Measurements from ENCODE around the gene STK16. TPM values are rescaled to one million over a fixed set of nuclear protein-coding genes. Genes with fewer than 3 reads are reported as not detected.
A peak's percentile ranks its signal among the peaks of the same experiment; 100 is the strongest.

Gene STK16
- total RNA-seq, 1 donor from 2014 or later: 19.9 TPM

- H3K9me3 Mint-ChIP-seq: no peaks in the 10 kb centered on the region
- Histone ChIP-seq H3F3A (ENCODE audit: low read depth) (peaks cover 12% of the 10 kb centered on the region), H3K27ac (no peak overlapping the region), H3K4me3 (no peak overlapping the region), H2AFZ (replicated peaks) (no peak overlapping the region), H3K4me1 (no peaks in the 10 kb centered on the region), H3K9ac (no peak overlapping the region), H3K79me2 (ENCODE audit: low read depth) (peaks cover 11% of the 10 kb centered on the region), H3K27me3 (peaks cover 21% of the 10 kb centered on the region), H3K9me3 (ENCODE audit: low read depth) (no peaks in the 10 kb centered on the region), H3K4me2 (no peak overlapping the region), H4K20me1 (ENCODE audit: low read depth) (no peaks in the 10 kb centered on the region), H3K36me3 (no peaks in the 10 kb centered on the region)
- H3K36me3 Mint-ChIP-seq: peaks cover 2% of the 10 kb centered on the region
- peaks cover 24% of the 10 kb centered on the region for H3K27me3 Mint-ChIP-seq (ENCODE audit: insufficient read depth, low read depth)
- no peak for TF ChIP-seq CTCF (IDR thresholded peaks at IDR 0.05)
- TF ChIP-seq EZH2 (IDR thresholded peaks at IDR 0.05): no peak
- TF ChIP-seq EZH2phosphoT487 (IDR thresholded peaks at IDR 0.05): no peak
- peaks cover 19% of the 10 kb centered on the region for H3K4me1 Mint-ChIP-seq
- H3K27ac Mint-ChIP-seq: no peak overlapping the region
- DNase-seq (ENCODE audit: low spot score): no peak
- peak overlapping the region; percentile 24 for H3K4me3 Mint-ChIP-seq
Measured at GRCh38 chr2:219247678-219248642, 2.7 kb downstream of the STK16 start.

GRCh38 chr2:219248845-219249202 lies 3.5 kb downstream of the STK16 start:
- Mint-ChIP-seq H3K9me3 (no peaks in the 10 kb centered on the region), H3K4me1 (peaks cover 22% of the 10 kb centered on the region), H3K27ac (no peak overlapping the region), H3K27me3 (ENCODE audit: insufficient read depth, low read depth) (peaks cover 32% of the 10 kb centered on the region), H3K36me3 (peaks cover 2% of the 10 kb centered on the region), H3K4me3 (no peak overlapping the region)
- Histone ChIP-seq H3K79me2 (ENCODE audit: low read depth) (peaks cover 11% of the 10 kb centered on the region), H3K27ac (no peak overlapping the region), H3F3A (ENCODE audit: low read depth) (peaks cover 12% of the 10 kb centered on the region), H2AFZ (replicated peaks) (no peak overlapping the region), H3K4me3 (no peak overlapping the region), H3K36me3 (no peaks in the 10 kb centered on the region), H3K4me2 (no peak overlapping the region), H4K20me1 (ENCODE audit: low read depth) (peaks cover 5% of the 10 kb centered on the region), H3K4me1 (peaks cover 7% of the 10 kb centered on the region), H3K9me3 (ENCODE audit: low read depth) (no peaks in the 10 kb centered on the region), H3K27me3 (peaks cover 30% of the 10 kb centered on the region), H3K9ac (no peak overlapping the region)
- DNase-seq (ENCODE audit: low spot score): no peak
- TF ChIP-seq CTCF (IDR thresholded peaks at IDR 0.05) (no peak), EZH2phosphoT487 (IDR thresholded peaks at IDR 0.05) (no peak), EZH2 (IDR thresholded peaks at IDR 0.05) (no peak)

- H3K4me3 Mint-ChIP-seq: no peak overlapping the region
- no peak overlapping the region for H2AFZ ChIP-seq (replicated peaks)
- TF ChIP-seq CTCF (IDR thresholded peaks at IDR 0.05): no peak
- no peak for TF ChIP-seq EZH2phosphoT487 (IDR thresholded peaks at IDR 0.05)
- no peak for TF ChIP-seq EZH2 (IDR thresholded peaks at IDR 0.05)
- H3K27me3 Mint-ChIP-seq (ENCODE audit: insufficient read depth, low read depth): peaks cover 35% of the 10 kb centered on the region
- no peaks in the 10 kb centered on the region for H3K9me3 Mint-ChIP-seq
- no peak overlapping the region for H3K4me2 ChIP-seq
- no peak for DNase-seq (ENCODE audit: low spot score)
- peaks cover 7% of the 10 kb centered on the region for H3K4me1 ChIP-seq
- H3K27ac ChIP-seq: no peak overlapping the region
- peaks cover 11% of the 10 kb centered on the region for H3F3A ChIP-seq (ENCODE audit: low read depth)
- H3K9me3 ChIP-seq (ENCODE audit: low read depth): no peaks in the 10 kb centered on the region
- H3K27me3 ChIP-seq: peaks cover 36% of the 10 kb centered on the region
- no peaks in the 10 kb centered on the region for H3K36me3 ChIP-seq
- H3K4me3 ChIP-seq: no peak overlapping the region
- peaks cover 11% of the 10 kb centered on the region for H3K79me2 ChIP-seq (ENCODE audit: low read depth)
- peaks cover 2% of the 10 kb centered on the region for H3K36me3 Mint-ChIP-seq
- H3K27ac Mint-ChIP-seq: no peak overlapping the region
- H3K9ac ChIP-seq: no peak overlapping the region
- peaks cover 20% of the 10 kb centered on the region for H3K4me1 Mint-ChIP-seq
- peaks cover 5% of the 10 kb centered on the region for H4K20me1 ChIP-seq (ENCODE audit: low read depth)
Measured at GRCh38 chr2:219249203-219249980, 4.1 kb downstream of the STK16 start.
